B cell (primary cell): ENCODE measurements around the gene PLIN5. TPM values are rescaled to one million over a fixed set of nuclear protein-coding genes. Genes with fewer than 3 reads are reported as not detected.

Experiments
- ATAC-seq: fragments of 200-7000 bp; cut with Tn5 transposase; one replicate; pipeline ENCODE4 v1.10.0; 2021; ENCODE audit warnings: low read depth, mild to moderate bottlenecking, moderate number of reproducible peaks, moderate library complexity
- CTCF ChIA-PET: fragments of 350-600 bp; sonication (Branson Sonifier 250); formaldehyde crosslinking; loops from one replicate; lab custom pipeline; 2021; ENCODE audit warnings: antibody characterized with exemption, inconsistent platforms; lab: Charles Lee
- POLR2A ChIA-PET: fragments of 350-600 bp; sonication (Branson Sonifier 250); formaldehyde crosslinking; loops from one replicate; lab custom pipeline; 2021; ENCODE audit warnings: antibody characterized with exemption; lab: Charles Lee
- DNase-seq: peaks from one replicate; pipeline ENCODE4 v3.0.0; 2013
- H2AFZ ChIP-seq: 2 replicates; pipeline ENCODE4 v1.6.1; 2012; ENCODE audit warnings: mild to moderate bottlenecking, low read depth, low read length; ENCODE audit not compliant: insufficient read depth, poor library complexity, severe bottlenecking
- H3K27ac ChIP-seq, 2 donors: 1 replicate in 1 of 2; 2 replicates in 1 of 2; pipeline ENCODE4 v1.5.1; 2012 to 2013; ENCODE audit warnings: low read length in 2 of 2, mild to moderate bottlenecking in 2 of 2, moderate library complexity in 1 of 2
- H3K27me3 ChIP-seq, 4 experiments: fragments of 200-600 bp in 1 of 4; sonication (generic) in 1 of 4; replicated peaks in 1 of 4; 1 replicate in 2 of 4; 2 replicates in 2 of 4; pipeline versions ENCODE4 v1.6.1 to v1.7.0; 2013 to 2016; ENCODE audit warnings: low read length in 3 of 4, mild to moderate bottlenecking in 2 of 4, mixed read lengths in 1 of 4, moderate library complexity in 1 of 4; ENCODE audit not compliant: insufficient read depth in 4 of 4, control insufficient read depth in 3 of 4; ENCODE audit errors: control extremely low read depth in 1 of 4
- H3K36me3 ChIP-seq, 2 experiments: replicated peaks in 1 of 2; 1 replicate in 1 of 2; 2 replicates in 1 of 2; pipeline versions ENCODE4 v1.6.1 to v1.7.1; 2013; ENCODE audit warnings: low read length in 1 of 2; ENCODE audit not compliant: insufficient read depth in 2 of 2, control insufficient read depth in 1 of 2; ENCODE audit errors: control extremely low read depth in 1 of 2, extremely low read depth in 1 of 2
- H3K4me1 ChIP-seq, 2 donors: fragments of 200-600 bp in 1 of 2; sonication (generic) in 1 of 2; 1 replicate in 1 of 2; 2 replicates in 1 of 2; pipeline versions ENCODE4 v1.5.1 to v1.6.1; 2013 to 2017; ENCODE audit warnings: low read length in 2 of 2; ENCODE audit not compliant: control insufficient read depth in 2 of 2, insufficient read depth in 2 of 2
- H3K4me2 ChIP-seq: replicated peaks from 2 replicates; pipeline ENCODE3; 2012; ENCODE audit warnings: mild to moderate bottlenecking, low read depth, low read length; ENCODE audit not compliant: poor library complexity, severe bottlenecking
- H3K4me3 ChIP-seq, 5 experiments: fragments of 200-600 bp in 1 of 5; sonication (generic) in 1 of 5; 1 replicate in 3 of 5; 2 replicates in 2 of 5; pipeline versions ENCODE4 v1.5.1 to v1.7.0; 2011 to 2016; ENCODE audit warnings: low read length in 4 of 5, mild to moderate bottlenecking in 4 of 5, low read depth in 2 of 5, control low read depth in 1 of 5, moderate library complexity in 1 of 5; ENCODE audit not compliant: insufficient read depth in 1 of 5; ENCODE audit errors: control extremely low read depth in 1 of 5, extremely low read depth in 1 of 5
- H3K79me2 ChIP-seq: fragments of 200-600 bp; sonication (generic); one replicate; pipeline ENCODE4 v1.6.0; 2016; ENCODE audit warnings: low read length; ENCODE audit not compliant: control insufficient read depth, insufficient read depth
- H3K9ac ChIP-seq: fragments of 200-600 bp; sonication (generic); 2 replicates; pipeline ENCODE4 v1.6.1; 2017; ENCODE audit warnings: mild to moderate bottlenecking, low read length, moderate library complexity
- H3K9me3 ChIP-seq, 3 donors: one replicate each; pipeline versions ENCODE4 v1.6.1 to v1.7.1; 2013; ENCODE audit warnings: low read length in 2 of 3; ENCODE audit not compliant: control insufficient read depth in 2 of 3, insufficient read depth in 1 of 3; ENCODE audit errors: control extremely low read depth in 1 of 3
- H4K20me1 ChIP-seq: 2 replicates; pipeline ENCODE4 v1.6.0; 2012; ENCODE audit warnings: mild to moderate bottlenecking, low read length; ENCODE audit not compliant: insufficient read depth, control insufficient read depth, poor library complexity, severe bottlenecking
- H3K27ac Mint-ChIP-seq: one replicate; pipeline ENCODE4 v1.8.0; 2021; ENCODE audit warnings: mixed read lengths
- H3K27me3 Mint-ChIP-seq: one replicate; pipeline ENCODE4 v1.8.0; 2021; ENCODE audit warnings: mixed read lengths
- H3K4me1 Mint-ChIP-seq: one replicate; pipeline ENCODE4 v1.8.0; 2021; ENCODE audit warnings: mixed read lengths
- H3K4me3 Mint-ChIP-seq: one replicate; pipeline ENCODE4 v1.8.0; 2021; ENCODE audit warnings: mixed read lengths
- H3K9me3 Mint-ChIP-seq: one replicate; pipeline ENCODE4 v1.8.0; 2022; ENCODE audit warnings: mixed read lengths; ENCODE audit not compliant: insufficient read depth
- EZH2 ChIP-seq: IDR thresholded peaks from 2 replicates; pipeline ENCODE4 v1.6.1; 2012; ENCODE audit warnings: borderline replicate concordance, low read depth, mild to moderate bottlenecking, moderate library complexity, low read length; ENCODE audit not compliant: insufficient read depth, poor library complexity, severe bottlenecking
- WGBS: methylation state at CpG from one replicate; pipeline ENCODE4 v1.1.5; 2013; ENCODE audit warnings: missing lambda C conversion rate; ENCODE audit not compliant: insufficient coverage; 5-methylcytosine and 5-hydroxymethylcytosine counted together
- intact Hi-C: fragments of 100-400 bp; cut with micrococcal nuclease; formaldehyde crosslinking; loops from one replicate; pipeline ENCODE4 v1.10.0; 2022
- polyA plus RNA-seq: library from polyadenylated mRNA; depleted of rRNA; stranded (reverse); fragments of >200 nt; gene quantifications from 2 replicates; pipeline ENCODE4 v1.2.3, GENCODE V29; 2012
- total RNA-seq, 2 donors: library from RNA; stranded (reverse); fragments of 120-200 nt in 1 of 2; gene quantifications; 1 replicate in 1 of 2; 2 replicates in 1 of 2; pipeline versions ENCODE4 v1.2.3 to v1.2.4, GENCODE V29; 2013 to 2022
- TF ChIP-seq, protein P1 (sequence below): fragments of 200-600 bp; IDR thresholded peaks from one replicate; pipeline ENCODE4 v1.8.0; 2022; ENCODE audit warnings: antibody characterized with exemption, mild to moderate bottlenecking

Gene PLIN5
- total and polyA plus RNA-seq, 2 donors (not counting 1 experiment from before 2014, with no cell fraction given), result 0.15 to 0.27 TPM

- Histone ChIP-seq H3K4me3 (peak within 1 kb of the TSS in 3 of 5 experiments; percentile 21 to 75 (median 38)), H4K20me1 (no peaks in the 10 kb centered on the region), H3K9me3 (peaks cover 0 to 36% (median 0%) of the 10 kb centered on the region in 3 donors), H3K27ac (no peak within 1 kb of the TSS), H3K4me1 (peaks cover 16 to 19% of the 10 kb centered on the region in 2 donors), H3K9ac (no peak within 1 kb of the TSS), H2AFZ (peak within 1 kb of the TSS; percentile 59), H3K79me2 (no peaks in the 10 kb centered on the region), H3K4me2 (peak within 1 kb of the TSS; percentile 33), H3K27me3 (peaks cover 0 to 29% (median 3%) of the 10 kb centered on the region in 4 experiments), H3K36me3 (no peaks in the 10 kb centered on the region)
- DNase-seq (no peak), ATAC-seq (peak; percentile 41)
- intact Hi-C loops, result no loop called here
- 87% methylated on average over 9 of the region's 14 CpGs for WGBS
- no peaks in the 10 kb centered on the region for H3K9me3 Mint-ChIP-seq
- CTCF ChIA-PET, result interaction anchor here (0.6 to 1.5 kb wide), 4 partner anchors 15 to 96 kb away, joined by 3 to 6 read pairs (median 4); no protein-coding TSS in a partner anchor
- H3K4me3 Mint-ChIP-seq, result peak within 1 kb of the TSS; percentile 64
- peaks cover 13% of the 10 kb centered on the region for H3K27me3 Mint-ChIP-seq
- peaks cover 15% of the 10 kb centered on the region for H3K4me1 Mint-ChIP-seq
- TF ChIP-seq EZH2, result no peak
- TF ChIP-seq, protein P1, sequence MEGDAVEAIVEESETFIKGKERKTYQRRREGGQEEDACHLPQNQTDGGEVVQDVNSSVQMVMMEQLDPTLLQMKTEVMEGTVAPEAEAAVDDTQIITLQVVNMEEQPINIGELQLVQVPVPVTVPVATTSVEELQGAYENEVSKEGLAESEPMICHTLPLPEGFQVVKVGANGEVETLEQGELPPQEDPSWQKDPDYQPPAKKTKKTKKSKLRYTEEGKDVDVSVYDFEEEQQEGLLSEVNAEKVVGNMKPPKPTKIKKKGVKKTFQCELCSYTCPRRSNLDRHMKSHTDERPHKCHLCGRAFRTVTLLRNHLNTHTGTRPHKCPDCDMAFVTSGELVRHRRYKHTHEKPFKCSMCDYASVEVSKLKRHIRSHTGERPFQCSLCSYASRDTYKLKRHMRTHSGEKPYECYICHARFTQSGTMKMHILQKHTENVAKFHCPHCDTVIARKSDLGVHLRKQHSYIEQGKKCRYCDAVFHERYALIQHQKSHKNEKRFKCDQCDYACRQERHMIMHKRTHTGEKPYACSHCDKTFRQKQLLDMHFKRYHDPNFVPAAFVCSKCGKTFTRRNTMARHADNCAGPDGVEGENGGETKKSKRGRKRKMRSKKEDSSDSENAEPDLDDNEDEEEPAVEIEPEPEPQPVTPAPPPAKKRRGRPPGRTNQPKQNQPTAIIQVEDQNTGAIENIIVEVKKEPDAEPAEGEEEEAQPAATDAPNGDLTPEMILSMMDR, result no peak
- peak within 1 kb of the TSS; percentile 41 for H3K27ac Mint-ChIP-seq
- POLR2A ChIA-PET, result interaction anchor here (0.5 kb wide), 1 partner anchor 10 kb away, joined by 8 read pairs; no protein-coding TSS in a partner anchor
These were observed 4.9 kb upstream of the PLIN5 start, which contains the start of gene LRG1 for GRCh38 chr19:4539693-4540581. Gene LRG1 (minus strand): TSS chr19:4540036. CDS start chr19:4540013, 23 bp downstream.
